Measurements from ENCODE around the gene FBXO28.

Gene FBXO28, protein sequence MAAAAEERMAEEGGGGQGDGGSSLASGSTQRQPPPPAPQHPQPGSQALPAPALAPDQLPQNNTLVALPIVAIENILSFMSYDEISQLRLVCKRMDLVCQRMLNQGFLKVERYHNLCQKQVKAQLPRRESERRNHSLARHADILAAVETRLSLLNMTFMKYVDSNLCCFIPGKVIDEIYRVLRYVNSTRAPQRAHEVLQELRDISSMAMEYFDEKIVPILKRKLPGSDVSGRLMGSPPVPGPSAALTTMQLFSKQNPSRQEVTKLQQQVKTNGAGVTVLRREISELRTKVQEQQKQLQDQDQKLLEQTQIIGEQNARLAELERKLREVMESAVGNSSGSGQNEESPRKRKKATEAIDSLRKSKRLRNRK

DNA sequence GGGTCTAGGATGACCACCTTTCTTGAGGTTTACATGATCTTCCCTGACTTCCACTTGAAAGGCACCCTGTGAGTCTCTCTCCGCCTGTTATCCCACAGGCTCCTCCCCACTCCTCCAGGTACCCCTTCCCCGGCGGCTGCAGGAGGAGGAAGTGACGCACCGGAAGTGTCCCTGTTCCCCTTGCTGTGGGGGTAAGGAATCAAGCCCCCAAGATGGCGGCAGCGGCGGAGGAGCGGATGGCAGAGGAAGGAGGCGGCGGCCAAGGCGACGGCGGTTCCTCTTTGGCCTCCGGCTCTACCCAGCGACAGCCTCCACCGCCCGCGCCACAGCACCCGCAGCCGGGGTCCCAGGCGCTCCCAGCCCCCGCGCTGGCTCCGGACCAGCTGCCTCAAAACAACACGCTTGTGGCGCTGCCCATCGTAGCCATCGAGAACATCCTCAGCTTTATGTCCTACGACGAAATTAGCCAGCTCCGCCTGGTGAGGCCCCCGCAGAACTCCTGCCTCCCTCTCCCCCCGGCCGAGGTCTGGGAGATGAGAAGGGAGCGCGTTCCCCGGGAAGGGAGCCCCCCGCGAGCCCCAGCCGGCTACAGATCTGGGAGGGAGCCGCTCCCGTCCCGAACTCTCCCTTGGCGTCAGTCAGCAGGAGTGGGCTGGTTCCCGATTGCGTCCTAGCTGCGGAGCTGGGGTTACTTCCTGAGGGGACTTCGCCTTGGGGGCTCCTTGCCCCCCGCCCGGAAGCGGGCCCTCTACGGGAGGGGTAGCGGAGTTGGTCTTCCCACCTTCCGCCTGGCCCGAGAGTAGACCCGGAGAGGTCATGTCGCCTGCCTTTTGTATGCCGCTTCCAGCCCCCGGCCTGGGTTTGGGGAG is at the start of gene FBXO28:
FBXO28 (plus strand) TSS at position 194 of the 869 bp plus-strand sequence; CDS start at position 213, 19 bp downstream.
- TF ChIP-seq CTCF (IDR thresholded peaks at IDR 0.05): no peak

- TF ChIP-seq CTCF (IDR thresholded peaks at IDR 0.05): no peak
Observed at GRCh38 chr1:224064150-224064549, 49.8 kb upstream of the FBXO28 start.

- TF ChIP-seq CTCF (IDR thresholded peaks at IDR 0.05): no peak
Observed at GRCh38 chr1:224065455-224065854, 48.5 kb upstream of the FBXO28 start.

DNA sequence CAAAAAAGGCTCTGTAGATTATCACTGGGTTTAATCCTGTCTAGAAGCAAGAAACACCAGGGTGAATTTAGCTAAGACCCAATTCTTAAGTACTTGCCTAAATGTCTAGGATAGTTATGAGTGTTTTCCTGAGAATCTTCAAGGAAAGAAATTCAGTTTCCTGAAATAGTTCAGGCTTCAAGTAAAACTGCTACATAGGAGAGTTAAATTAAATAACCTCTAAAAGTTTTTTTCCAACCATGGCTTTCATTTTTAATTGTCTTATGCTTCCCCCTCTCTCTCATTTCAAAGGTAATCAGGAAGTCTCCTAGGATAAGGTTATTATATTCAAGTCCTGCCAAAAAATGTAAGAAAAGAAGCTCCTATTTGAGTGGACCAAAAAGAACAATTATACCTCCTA is 46.7 kb upstream of the FBXO28 start:
- no peak for TF ChIP-seq CTCF (IDR thresholded peaks at IDR 0.05)

DNA sequence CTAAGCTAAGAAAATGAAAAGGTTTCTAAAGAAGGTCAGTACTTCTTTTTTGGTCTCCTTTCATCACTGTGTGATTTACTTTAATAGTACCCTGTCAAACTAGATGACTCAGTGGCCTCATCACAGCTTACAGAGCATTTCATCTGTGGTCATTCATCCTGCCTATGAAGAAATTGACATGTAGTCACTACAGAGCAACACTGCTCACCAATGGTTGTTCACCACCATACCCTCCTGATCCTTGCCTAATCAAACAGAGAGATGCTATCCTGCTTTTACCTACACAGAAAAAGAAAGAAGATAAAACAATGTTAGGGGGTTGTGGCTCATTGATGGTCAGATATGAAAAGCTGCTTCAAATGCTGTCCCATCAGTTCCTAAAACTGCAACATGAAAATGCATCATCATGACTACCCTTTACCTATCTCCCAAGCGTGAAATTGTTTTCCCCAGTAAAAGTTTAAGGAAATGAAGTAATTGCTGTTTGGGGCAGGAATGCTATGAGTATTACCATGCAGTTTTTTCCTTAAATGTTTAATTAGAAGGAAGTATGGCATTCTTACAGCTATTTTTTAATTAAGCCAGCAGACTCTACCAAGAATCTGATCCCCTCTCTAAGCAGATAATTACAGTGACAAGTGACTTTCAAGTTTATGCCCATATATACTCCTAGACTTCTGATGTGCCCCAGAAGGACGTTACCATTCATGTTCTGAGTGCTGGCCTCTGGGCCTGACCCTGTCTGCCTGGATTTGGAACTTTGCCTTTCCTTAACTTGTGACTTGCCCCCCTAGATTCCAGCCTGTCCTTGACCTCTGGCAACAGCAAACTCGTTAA is 46.1 kb upstream of the FBXO28 start:
- no peak for TF ChIP-seq CTCF (IDR thresholded peaks at IDR 0.05)

- no peak for TF ChIP-seq CTCF (IDR thresholded peaks at IDR 0.05)
Observed at GRCh38 chr1:224068458-224069072, 45.3 kb upstream of the FBXO28 start.

DNA sequence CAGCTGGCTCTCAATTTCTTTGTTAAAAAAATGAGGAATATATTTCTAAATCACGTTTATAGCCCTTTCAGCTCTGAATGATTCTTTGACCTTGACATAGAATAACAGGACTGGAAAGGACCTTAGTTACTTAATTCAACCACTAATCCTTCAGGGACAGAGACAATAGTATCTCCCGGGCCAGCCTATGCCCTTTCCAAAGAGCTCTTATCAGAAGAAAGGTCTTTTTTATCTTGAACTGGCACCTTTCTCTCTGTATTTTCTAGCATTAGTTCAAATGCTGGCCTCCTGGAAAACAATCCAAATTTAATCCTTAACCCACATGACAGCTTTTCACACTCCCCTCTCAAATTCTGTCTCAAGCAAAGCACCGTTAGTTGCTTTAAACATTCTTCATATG is 44.8 kb upstream of the FBXO28 start:
- no peak for TF ChIP-seq CTCF (IDR thresholded peaks at IDR 0.05)

All from LNCAP (cell line).